Hepatocyte (in vitro differentiated cells): Measurements from ENCODE around the gene SIPA1. TPM values are rescaled to one million over a fixed set of nuclear protein-coding genes. Genes with fewer than 3 reads are reported as not detected.
A peak's percentile ranks its signal among the peaks of the same experiment; 100 is the strongest.
"Not testable (repeated sequence)": the region's sequence is repeated elsewhere in the genome, so short reads cannot be mapped to it uniquely, and the experiment has no call there.

Experiments used
- DNase-seq: peaks from one replicate; pipeline ENCODE4 v3.0.0-alpha.2; 2016; ENCODE audit warnings: low spot score
- H2AFZ ChIP-seq: fragments of 200-600 bp; sonication (generic); 2 replicates; pipeline ENCODE4 v1.6.0; 2016; ENCODE audit warnings: antibody characterized with exemption, mild to moderate bottlenecking
- H3K27ac ChIP-seq: fragments of 200-600 bp; sonication (generic); 2 replicates; pipeline ENCODE4 v1.5.1; 2016; ENCODE audit warnings: mild to moderate bottlenecking
- H3K27me3 ChIP-seq: fragments of 200-600 bp; sonication (generic); 2 replicates; pipeline ENCODE4 v1.6.1; 2016
- H3K36me3 ChIP-seq: fragments of 200-600 bp; sonication (generic); replicated peaks from 2 replicates; pipeline ENCODE4 v1.5.1; 2016; ENCODE audit warnings: low read depth; ENCODE audit not compliant: insufficient read depth
- H3K4me1 ChIP-seq: fragments of 200-600 bp; sonication (generic); 2 replicates; pipeline ENCODE4 v1.5.1; 2016; ENCODE audit warnings: mild to moderate bottlenecking, moderate library complexity; ENCODE audit not compliant: insufficient read depth
- H3K4me2 ChIP-seq: fragments of 200-600 bp; sonication (generic); 2 replicates; pipeline ENCODE4 v1.6.0; 2016
- H3K4me3 ChIP-seq: fragments of 200-600 bp; sonication (generic); 2 replicates; pipeline ENCODE4 v1.5.1; 2016; ENCODE audit warnings: mild to moderate bottlenecking
- H3K79me2 ChIP-seq: fragments of 200-600 bp; sonication (generic); 2 replicates; pipeline ENCODE4 v1.6.0; 2017; ENCODE audit warnings: mild to moderate bottlenecking
- H3K9me2 ChIP-seq: fragments of 200-600 bp; sonication (generic); replicated peaks from 2 replicates; pipeline ENCODE4 v1.6.0; 2017; ENCODE audit warnings: mild to moderate bottlenecking; ENCODE audit not compliant: insufficient read depth
- H3K9me3 ChIP-seq: fragments of 200-600 bp; sonication (generic); 2 replicates; pipeline ENCODE4 v1.5.1; 2016; ENCODE audit warnings: low read depth, mild to moderate bottlenecking
- H4K20me1 ChIP-seq: fragments of 200-600 bp; sonication (generic); 2 replicates; pipeline ENCODE4 v1.6.0; 2016; ENCODE audit warnings: mild to moderate bottlenecking; ENCODE audit not compliant: insufficient read depth, poor library complexity, severe bottlenecking
- EZH2 ChIP-seq: fragments of 200-600 bp; sonication (generic); IDR thresholded peaks from 2 replicates; pipeline ENCODE4 v1.6.1; 2016; ENCODE audit warnings: antibody characterized with exemption, mild to moderate bottlenecking, borderline replicate concordance
- EZH2phosphoT487 ChIP-seq: fragments of 200-600 bp; sonication (generic); IDR thresholded peaks from one replicate; pipeline ENCODE4 v1.6.1; 2018; ENCODE audit warnings: antibody characterized with exemption, mild to moderate bottlenecking, low read depth, moderate library complexity; ENCODE audit not compliant: unreplicated experiment, severe bottlenecking
- WGBS: methylation state at CpG from one replicate; pipeline ENCODE4 v1.1.6; 2016; ENCODE audit warnings: low lambda C conversion rate; ENCODE audit errors: missing lambda C conversion rate; 5-methylcytosine and 5-hydroxymethylcytosine counted together
- polyA plus RNA-seq: library from polyadenylated mRNA; unstranded; fragments of >200 nt; fragmentation: Nextera tagmentation; extraction: Ambion mirVana; gene quantifications from 2 replicates; pipeline ENCODE4 v1.2.1, GENCODE V29; 2016
- total RNA-seq: library from RNA; depleted of rRNA; stranded (reverse); fragments of >200 nt; gene quantifications from 2 replicates; pipeline ENCODE4 v1.2.3, GENCODE V29; 2014
- TF ChIP-seq, protein P1 (sequence below): fragments of 200-600 bp; sonication (generic); IDR thresholded peaks from 2 replicates; pipeline ENCODE4 v1.5.1; 2016; ENCODE audit warnings: antibody characterized with exemption, mild to moderate bottlenecking; ENCODE audit not compliant: poor library complexity

The SIPA1 gene
- total and polyA plus RNA-seq, 2 experiments from 2014 or later, result 15.6 to 42.9 TPM

DNA sequence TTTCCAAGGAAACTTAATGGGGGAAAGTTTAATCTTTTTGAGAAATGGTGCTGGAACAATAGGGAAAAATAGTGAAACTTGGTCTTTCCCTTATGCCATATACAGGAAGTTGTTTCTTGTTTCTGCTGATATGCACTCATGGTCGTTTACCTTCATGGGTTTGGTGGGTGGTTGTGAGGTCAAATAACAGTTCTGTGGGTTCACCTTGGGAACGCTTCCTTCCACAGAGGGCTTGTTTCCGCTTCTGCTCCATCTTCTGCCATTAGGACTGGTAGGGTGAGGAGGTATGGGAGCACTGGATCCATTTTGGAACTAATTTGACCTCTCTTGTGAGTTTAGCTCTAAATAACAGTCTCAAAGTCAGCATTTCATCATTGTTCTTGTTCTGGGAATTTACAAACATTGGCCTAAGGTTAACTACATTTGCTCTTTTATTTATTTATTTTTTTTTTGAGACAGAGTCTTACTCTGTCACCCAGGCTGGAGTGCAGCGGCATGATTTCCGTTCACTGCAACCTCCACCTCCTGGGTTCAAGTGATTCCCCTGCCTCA lies 42.4 kb downstream of the SIPA1 start:
- 82% methylated on average over 5 of the region's 5 CpGs for WGBS
- Histone ChIP-seq H3K4me1 (no peaks in the 10 kb centered on the region), H3K27me3 (peaks cover 7% of the 10 kb centered on the region), H3K27ac (no peak overlapping the region), H4K20me1 (no peaks in the 10 kb centered on the region), H3K9me2 (no peaks in the 10 kb centered on the region), H3K9me3 (no peaks in the 10 kb centered on the region), H2AFZ (no peak overlapping the region), H3K4me2 (no peak overlapping the region), H3K36me3 (no peaks in the 10 kb centered on the region), H3K79me2 (no peaks in the 10 kb centered on the region), H3K4me3 (no peak overlapping the region)
- no peak for TF ChIP-seq EZH2phosphoT487
- DNase-seq, result no peak

DNA sequence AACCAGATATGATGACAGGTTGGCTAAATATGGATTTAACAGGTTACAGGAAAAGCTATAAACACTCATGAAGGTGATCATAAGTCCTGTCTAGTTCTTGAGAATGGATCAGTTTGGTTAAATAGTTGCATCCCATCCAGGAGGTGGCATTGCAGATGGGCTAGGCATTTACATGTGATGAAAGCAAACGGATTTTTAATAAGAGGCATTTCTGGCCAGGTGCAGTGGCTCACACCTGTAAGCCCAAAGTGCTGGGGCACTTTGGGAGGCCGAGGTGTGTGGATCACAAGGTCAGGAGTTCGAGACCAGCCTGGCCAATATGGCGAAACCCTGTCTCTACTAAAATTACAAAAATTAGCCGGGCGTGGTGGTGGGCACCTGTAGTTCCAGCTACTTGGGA lies 45.6 kb downstream of the SIPA1 start:
- 85% methylated on average over 6 of the region's 6 CpGs for WGBS

DNA sequence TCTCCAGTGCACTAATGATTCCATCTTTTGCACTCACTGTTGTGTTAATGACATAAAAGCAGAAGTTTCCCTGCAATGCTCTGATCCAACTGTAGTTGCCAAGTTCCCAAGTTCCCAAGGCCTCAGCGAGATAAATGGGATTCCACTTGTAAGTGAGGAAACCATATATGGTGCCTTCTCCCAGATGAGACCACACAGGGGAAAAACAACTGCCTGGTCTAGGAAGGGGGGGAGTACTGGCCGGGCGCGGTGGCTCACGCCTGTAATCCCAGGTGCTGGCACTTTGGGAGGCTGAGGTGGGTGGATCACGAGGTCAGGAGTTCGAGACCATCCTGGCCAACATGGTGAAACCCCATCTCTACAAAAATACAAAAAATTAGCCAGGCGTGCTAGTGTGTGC lies 48.1 kb downstream of the SIPA1 start:
- no peak for TF ChIP-seq EZH2phosphoT487
- no peak for TF ChIP-seq EZH2
- TF ChIP-seq, protein P1, sequence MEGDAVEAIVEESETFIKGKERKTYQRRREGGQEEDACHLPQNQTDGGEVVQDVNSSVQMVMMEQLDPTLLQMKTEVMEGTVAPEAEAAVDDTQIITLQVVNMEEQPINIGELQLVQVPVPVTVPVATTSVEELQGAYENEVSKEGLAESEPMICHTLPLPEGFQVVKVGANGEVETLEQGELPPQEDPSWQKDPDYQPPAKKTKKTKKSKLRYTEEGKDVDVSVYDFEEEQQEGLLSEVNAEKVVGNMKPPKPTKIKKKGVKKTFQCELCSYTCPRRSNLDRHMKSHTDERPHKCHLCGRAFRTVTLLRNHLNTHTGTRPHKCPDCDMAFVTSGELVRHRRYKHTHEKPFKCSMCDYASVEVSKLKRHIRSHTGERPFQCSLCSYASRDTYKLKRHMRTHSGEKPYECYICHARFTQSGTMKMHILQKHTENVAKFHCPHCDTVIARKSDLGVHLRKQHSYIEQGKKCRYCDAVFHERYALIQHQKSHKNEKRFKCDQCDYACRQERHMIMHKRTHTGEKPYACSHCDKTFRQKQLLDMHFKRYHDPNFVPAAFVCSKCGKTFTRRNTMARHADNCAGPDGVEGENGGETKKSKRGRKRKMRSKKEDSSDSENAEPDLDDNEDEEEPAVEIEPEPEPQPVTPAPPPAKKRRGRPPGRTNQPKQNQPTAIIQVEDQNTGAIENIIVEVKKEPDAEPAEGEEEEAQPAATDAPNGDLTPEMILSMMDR, result no peak
- H3K79me2 ChIP-seq, result no peaks in the 10 kb centered on the region
- DNase-seq, result no peak
- H3K27me3 ChIP-seq, result peaks cover 7% of the 10 kb centered on the region
- no peaks in the 10 kb centered on the region for H3K4me1 ChIP-seq
- H3K4me3 ChIP-seq, result no peak overlapping the region
- H3K4me2 ChIP-seq, result no peak overlapping the region
- no peaks in the 10 kb centered on the region for H3K9me3 ChIP-seq
- 83% methylated on average over 8 of the region's 8 CpGs for WGBS
- H3K27ac ChIP-seq, result no peak overlapping the region
- H4K20me1 ChIP-seq, result no peaks in the 10 kb centered on the region
- no peaks in the 10 kb centered on the region for H3K36me3 ChIP-seq
- H3K9me2 ChIP-seq, result no peaks in the 10 kb centered on the region
- H2AFZ ChIP-seq, result no peak overlapping the region

More for the DNA sequence above, 45.6 kb downstream of the SIPA1 start:
- not testable (repeated sequence) for H3K27me3 ChIP-seq, H3K4me3 ChIP-seq, H3K9me2 ChIP-seq, H3K9me3 ChIP-seq, H3K27ac ChIP-seq, H3K4me1 ChIP-seq, H3K4me2 ChIP-seq, H2AFZ ChIP-seq, H3K36me3 ChIP-seq, DNase-seq, H4K20me1 ChIP-seq, H3K79me2 ChIP-seq

DNA sequence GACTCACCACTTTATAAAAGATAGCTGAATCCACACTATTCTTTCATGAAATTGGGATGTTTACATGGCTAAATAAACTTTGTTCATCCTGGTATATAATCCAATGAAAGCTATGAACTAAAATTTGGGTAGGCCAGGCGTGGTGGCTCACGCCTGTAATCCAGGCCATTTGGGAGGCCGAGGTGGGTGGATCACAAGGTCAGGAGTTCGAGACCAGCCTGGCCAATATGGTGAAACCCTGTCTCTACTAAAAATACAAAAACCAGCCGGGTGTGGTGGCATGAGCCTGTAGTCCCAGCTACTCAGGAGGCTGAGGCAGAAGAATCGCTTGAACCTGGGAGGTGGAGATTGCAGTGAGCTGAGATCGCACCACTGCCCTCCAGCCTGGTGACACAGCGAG lies 53.9 kb downstream of the SIPA1 start:
- H3K9me2 ChIP-seq, H3K9me3 ChIP-seq, H4K20me1 ChIP-seq, H3K4me1 ChIP-seq, H3K4me3 ChIP-seq, H3K79me2 ChIP-seq, DNase-seq, H3K36me3 ChIP-seq, H3K27me3 ChIP-seq, H3K27ac ChIP-seq: not testable (repeated sequence)
- Histone ChIP-seq H3K4me2 (peak overlapping the region; percentile 9), H2AFZ (peak overlapping the region; percentile 42)
- 95% methylated on average over 8 of the region's 8 CpGs for WGBS

DNA sequence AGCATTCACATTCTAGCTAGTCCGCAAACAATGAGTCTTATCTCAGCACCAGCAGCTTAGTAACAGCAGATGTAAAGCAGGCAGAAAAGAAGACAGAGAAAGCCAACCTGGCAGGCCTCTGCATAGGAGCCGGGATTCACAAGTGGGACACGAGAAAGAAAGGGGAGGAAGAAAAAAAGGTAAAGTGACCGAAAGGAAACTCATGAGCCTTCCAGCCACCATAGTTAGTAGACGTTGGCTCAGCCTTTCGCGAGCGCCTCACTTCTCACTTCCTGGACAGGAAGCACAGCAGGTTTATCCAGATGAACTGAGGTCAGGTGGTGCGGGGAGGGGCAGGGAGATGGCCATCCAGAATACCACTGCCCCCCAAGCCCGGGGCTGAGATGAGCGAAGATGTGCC lies 54.5 kb downstream of the SIPA1 start:
- Histone ChIP-seq H3K4me1 (no peaks in the 10 kb centered on the region), H4K20me1 (no peaks in the 10 kb centered on the region), H3K4me2 (peak overlapping the region; percentile 9), H3K9me3 (no peaks in the 10 kb centered on the region), H3K27ac (peak overlapping the region; percentile 5), H3K27me3 (no peaks in the 10 kb centered on the region), H3K9me2 (no peaks in the 10 kb centered on the region), H3K79me2 (no peaks in the 10 kb centered on the region), H2AFZ (peak overlapping the region; percentile 42), H3K4me3 (no peak overlapping the region), H3K36me3 (no peaks in the 10 kb centered on the region)
- no peak for DNase-seq
- 61% methylated on average over 10 of the region's 11 CpGs for WGBS
- TF ChIP-seq EZH2phosphoT487 (no peak), EZH2 (no peak)
- TF ChIP-seq, protein P1, result no peak
